Stimulated activated naive CD8-positive, alpha-beta T cell treated with anti-CD3 and anti-CD28 coated beads, Interleukin-15, amount 100 ng/mL, for 72 hours (primary cell): ENCODE data around the gene ITGAE.
"Not testable (repeated sequence)": the region's sequence is repeated elsewhere in the genome, so short reads cannot be mapped to it uniquely, and the experiment has no call there.

Source experiments
- ATAC-seq: fragments of 150-1000 bp; cut with Tn5 transposase; 2 replicates; pipeline ENCODE4 v1.10.0; 2021; ENCODE audit warnings: mild to moderate bottlenecking, moderate library complexity
- DNase-seq, 2 donors: peaks; one replicate each; pipeline ENCODE4 v3.0.0; 2021 to 2022
- H3K27ac Mint-ChIP-seq, 2 donors: one replicate each; pipeline ENCODE4 v1.8.0; 2022; ENCODE audit warnings: mild to moderate bottlenecking in 2 of 2, mixed read lengths in 2 of 2, moderate library complexity in 2 of 2
- H3K27me3 Mint-ChIP-seq: one replicate; pipeline ENCODE4 v1.8.0; 2022; ENCODE audit warnings: mixed read lengths
- H3K4me1 Mint-ChIP-seq: one replicate; pipeline ENCODE4 v1.8.0; 2022; ENCODE audit warnings: mild to moderate bottlenecking, mixed read lengths
- H3K4me3 Mint-ChIP-seq, 2 donors: one replicate each; pipeline ENCODE4 v1.8.0; 2022; ENCODE audit warnings: mild to moderate bottlenecking in 2 of 2, mixed read lengths in 2 of 2, moderate library complexity in 1 of 2
- H3K9me3 Mint-ChIP-seq, 2 donors: one replicate each; pipeline ENCODE4 v1.8.0; 2022; ENCODE audit warnings: mixed read lengths in 2 of 2

The ITGAE gene

DNA sequence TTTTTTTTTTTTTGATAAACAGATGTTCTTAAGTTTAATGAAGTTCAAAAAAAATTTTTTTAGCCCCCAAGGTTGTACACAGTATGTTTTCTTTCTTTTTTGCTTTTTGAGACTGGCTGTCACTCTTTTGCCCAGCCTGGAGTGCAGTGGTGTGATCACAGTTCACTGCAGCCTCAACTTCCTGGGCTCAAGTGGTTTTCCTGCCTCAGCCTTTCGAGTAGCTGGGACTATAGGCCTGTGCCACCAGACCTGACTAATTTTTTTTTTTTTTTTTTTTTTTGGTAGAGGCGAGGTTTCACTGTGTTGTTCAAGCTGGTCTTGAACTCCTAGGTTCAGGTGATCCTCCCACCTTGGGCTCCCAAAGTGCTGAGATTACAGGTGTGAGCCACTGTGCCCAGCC is 12.8 kb downstream of the ITGAE start:
- H3K9me3 Mint-ChIP-seq: no peaks in the 10 kb centered on the region
- ATAC-seq: peak; percentile 75
- no peak overlapping the region for H3K4me3 Mint-ChIP-seq
- H3K27me3 Mint-ChIP-seq: peaks cover 3% of the 10 kb centered on the region
- DNase-seq: peak in 1 of 2 donors; percentile 47
- H3K4me1 Mint-ChIP-seq: peaks cover 54% of the 10 kb centered on the region
- H3K27ac Mint-ChIP-seq: peak overlapping the region in 1 of 2 donors; percentile 77

- not testable (repeated sequence) for ATAC-seq, H3K4me3 Mint-ChIP-seq, DNase-seq, H3K9me3 Mint-ChIP-seq, H3K27me3 Mint-ChIP-seq
- Mint-ChIP-seq H3K27ac (peak overlapping the region in 1 of 2 donors; percentile 89), H3K4me1 (peaks cover 34% of the 10 kb centered on the region)
Observed at GRCh38 chr17:3785323-3785722, 15.7 kb downstream of the ITGAE start.

DNA sequence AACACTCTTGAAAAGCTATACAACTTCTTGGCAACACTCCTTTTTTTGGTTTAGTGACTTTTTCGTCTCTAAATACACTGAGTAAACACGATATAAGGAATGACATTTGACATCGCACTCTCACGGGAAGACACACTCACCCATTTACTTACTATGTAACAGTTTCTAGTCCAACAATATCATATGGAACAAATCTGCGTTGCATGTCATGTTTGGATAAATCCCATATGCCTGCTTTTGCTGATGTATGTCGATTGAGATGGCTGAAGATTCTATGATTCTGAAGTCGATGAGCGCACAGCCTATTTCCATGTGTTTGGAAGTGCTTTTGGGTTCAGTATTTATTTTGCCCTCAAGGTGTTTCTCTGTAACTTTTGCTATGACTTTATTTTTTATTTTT is 18.2 kb downstream of the ITGAE start:
- Mint-ChIP-seq H3K4me3 (no peak overlapping the region), H3K4me1 (peaks cover 14% of the 10 kb centered on the region), H3K9me3 (no peaks in the 10 kb centered on the region), H3K27me3 (no peaks in the 10 kb centered on the region), H3K27ac (no peak overlapping the region)
- DNase-seq: no peak
- no peak for ATAC-seq

DNA sequence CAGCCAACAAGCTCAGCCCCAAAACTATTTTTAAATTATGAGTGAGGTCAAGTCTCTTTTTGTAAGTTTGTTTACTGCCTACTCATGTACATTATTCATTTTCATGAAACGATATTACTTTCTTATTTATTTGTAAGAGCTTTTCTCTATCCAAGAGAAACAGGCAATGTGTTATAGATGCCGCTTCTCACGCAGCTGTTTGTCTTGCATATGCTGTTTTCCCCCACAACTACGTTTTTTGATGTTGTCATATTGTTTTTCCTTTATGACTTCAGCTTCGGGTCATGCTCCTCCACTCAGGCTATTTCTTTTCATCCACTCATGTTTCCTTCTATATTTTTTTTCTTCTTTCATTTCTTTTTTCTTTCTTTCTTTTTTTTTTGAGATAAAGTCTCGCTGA is 20.0 kb downstream of the ITGAE start:
- no peaks in the 10 kb centered on the region for H3K9me3 Mint-ChIP-seq
- H3K27me3 Mint-ChIP-seq: no peaks in the 10 kb centered on the region
- DNase-seq: no peak
- H3K4me1 Mint-ChIP-seq: no peaks in the 10 kb centered on the region
- ATAC-seq: no peak
- no peak overlapping the region for H3K4me3 Mint-ChIP-seq
- H3K27ac Mint-ChIP-seq: no peak overlapping the region

- Mint-ChIP-seq H3K4me1 (peaks cover 10% of the 10 kb centered on the region), H3K4me3 (no peak overlapping the region), H3K27ac (peak overlapping the region in 1 of 2 donors; percentile 68), H3K9me3 (no peaks in the 10 kb centered on the region), H3K27me3 (no peaks in the 10 kb centered on the region)
- ATAC-seq: no peak
- DNase-seq: no peak
Observed at GRCh38 chr17:3777366-3778120, 23.4 kb downstream of the ITGAE start.

DNA sequence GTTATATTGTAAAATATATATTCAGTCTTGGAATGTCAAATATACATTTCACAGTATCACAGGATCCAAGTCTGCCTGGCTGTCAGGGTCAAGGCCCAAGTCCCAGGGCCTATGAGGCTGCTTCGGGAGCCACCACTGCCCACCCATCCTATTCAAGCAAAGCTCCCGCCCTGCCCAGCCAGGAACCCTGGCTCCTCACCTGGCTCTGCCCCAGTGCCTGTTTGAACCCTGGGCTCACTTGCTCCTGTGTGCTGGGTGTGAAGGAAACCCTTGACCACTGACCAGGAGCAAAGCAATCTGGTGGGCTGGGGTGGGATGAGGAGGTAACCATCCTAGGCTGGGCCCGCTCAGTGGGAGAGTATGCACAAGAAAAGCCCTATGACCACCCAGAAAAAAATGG is 27.0 kb downstream of the ITGAE start:
- ATAC-seq: no peak
- no peak overlapping the region for H3K27ac Mint-ChIP-seq
- H3K27me3 Mint-ChIP-seq: peaks cover 6% of the 10 kb centered on the region
- H3K4me3 Mint-ChIP-seq: no peak overlapping the region
- H3K4me1 Mint-ChIP-seq: peaks cover 45% of the 10 kb centered on the region
- no peak for DNase-seq
- H3K9me3 Mint-ChIP-seq: no peaks in the 10 kb centered on the region

DNA sequence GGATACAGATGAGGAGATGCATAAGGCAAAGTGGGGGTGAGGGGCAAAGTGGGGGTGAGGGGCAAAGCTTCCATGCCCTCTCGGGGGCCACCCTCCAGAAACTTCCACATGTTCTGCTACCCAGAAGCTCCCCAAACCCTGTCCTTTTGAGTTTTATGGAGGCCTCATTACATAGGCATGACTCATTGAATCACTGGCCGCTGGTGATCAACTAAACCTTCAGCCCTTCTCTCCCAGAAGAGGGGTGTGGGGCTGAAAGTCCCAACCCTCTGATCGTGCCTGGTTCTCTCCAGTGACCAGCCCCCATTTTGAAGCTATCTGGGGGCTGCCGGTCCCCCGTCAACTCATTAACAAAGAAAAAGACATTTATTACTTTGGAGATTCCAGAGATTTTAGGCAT is 27.5 kb downstream of the ITGAE start:
- Mint-ChIP-seq H3K4me1 (peaks cover 49% of the 10 kb centered on the region), H3K27me3 (peaks cover 11% of the 10 kb centered on the region), H3K27ac (no peak overlapping the region), H3K4me3 (no peak overlapping the region), H3K9me3 (no peaks in the 10 kb centered on the region)
- DNase-seq: no peak
- ATAC-seq: no peak

DNA sequence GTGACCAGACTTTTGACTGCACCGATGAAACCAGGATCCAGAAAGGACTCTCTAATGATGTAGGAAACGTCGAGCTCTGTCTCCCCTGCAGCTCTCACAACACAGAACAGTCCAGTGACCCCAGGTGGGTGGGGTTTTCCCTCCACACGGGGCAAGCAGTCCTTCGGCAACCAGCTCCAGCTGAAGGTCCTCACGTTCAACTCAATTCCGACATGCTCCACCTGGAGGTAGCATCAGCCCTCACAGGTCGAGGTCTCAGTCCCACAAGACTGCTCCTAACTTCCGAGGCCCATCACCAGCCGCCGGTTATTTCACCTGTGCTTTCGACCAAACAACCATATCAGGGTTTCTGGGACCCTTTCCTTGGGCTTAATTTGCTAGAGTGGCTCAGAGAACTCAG is 28.2 kb downstream of the ITGAE start:
- Mint-ChIP-seq H3K4me3 (no peak overlapping the region), H3K9me3 (peaks cover 0 to under 1% of the 10 kb centered on the region in 2 donors), H3K4me1 (peaks cover 57% of the 10 kb centered on the region), H3K27ac (no peak overlapping the region), H3K27me3 (peaks cover 15% of the 10 kb centered on the region)
- ATAC-seq (no peak), DNase-seq (no peak)

DNA sequence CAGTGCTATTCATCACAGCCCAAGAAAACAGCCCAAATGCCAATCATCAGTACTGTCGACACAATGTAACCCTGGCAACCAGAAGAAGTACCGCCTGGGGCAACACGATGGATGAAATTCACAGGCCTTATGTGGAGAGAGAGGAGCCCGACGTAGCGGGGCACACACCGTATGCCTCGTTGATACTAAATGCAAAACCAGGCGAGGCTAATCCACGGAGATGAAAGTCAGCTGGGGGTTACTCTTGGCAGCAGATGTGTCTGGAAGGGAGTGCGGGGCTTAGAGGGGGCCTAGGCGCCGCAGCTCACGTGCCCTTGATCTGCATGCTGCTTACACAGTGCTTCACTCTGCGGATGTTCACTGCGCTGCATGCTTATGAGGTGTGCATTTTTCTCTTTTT is 29.8 kb downstream of the ITGAE start:
- peak; percentile 78 for ATAC-seq
- Mint-ChIP-seq H3K4me3 (peak overlapping the region; percentile 2 to 55), H3K27ac (peak overlapping the region in 1 of 2 donors; percentile 19), H3K27me3 (peaks cover 15% of the 10 kb centered on the region), H3K4me1 (peaks cover 73% of the 10 kb centered on the region), H3K9me3 (peaks cover 0 to 8% of the 10 kb centered on the region in 2 donors)
- peak in 1 of 2 donors; percentile 42 for DNase-seq

DNA sequence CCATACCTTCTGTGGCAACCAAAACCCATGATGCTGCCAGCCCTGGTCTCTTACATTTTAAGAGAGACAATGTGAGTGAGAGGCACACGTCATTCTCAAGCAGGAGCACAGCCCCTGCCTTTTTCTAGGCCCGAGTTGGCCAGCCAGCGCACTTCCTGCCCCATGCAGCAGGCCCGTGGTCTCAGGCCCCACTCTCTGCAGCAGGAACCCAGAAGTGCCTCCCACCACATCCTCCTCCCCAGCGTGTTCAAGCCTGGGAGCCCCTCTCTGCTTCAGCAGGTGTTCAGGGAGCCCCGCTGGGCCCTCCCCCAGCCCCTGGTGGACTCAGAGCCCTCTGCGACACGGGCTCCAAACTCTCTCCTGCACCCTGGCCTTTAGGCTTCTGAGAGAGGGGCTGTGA is 30.5 kb downstream of the ITGAE start:
- peak overlapping the region; percentile 42 to 55 for H3K27ac Mint-ChIP-seq
- H3K4me1 Mint-ChIP-seq: peaks cover 80% of the 10 kb centered on the region
- peak; percentile 65 to 78 for DNase-seq
- H3K9me3 Mint-ChIP-seq: peaks cover 0 to 8% of the 10 kb centered on the region in 2 donors
- peak overlapping the region; percentile 13 to 55 for H3K4me3 Mint-ChIP-seq
- ATAC-seq: peak; percentile 80
- peaks cover 15% of the 10 kb centered on the region for H3K27me3 Mint-ChIP-seq

DNA sequence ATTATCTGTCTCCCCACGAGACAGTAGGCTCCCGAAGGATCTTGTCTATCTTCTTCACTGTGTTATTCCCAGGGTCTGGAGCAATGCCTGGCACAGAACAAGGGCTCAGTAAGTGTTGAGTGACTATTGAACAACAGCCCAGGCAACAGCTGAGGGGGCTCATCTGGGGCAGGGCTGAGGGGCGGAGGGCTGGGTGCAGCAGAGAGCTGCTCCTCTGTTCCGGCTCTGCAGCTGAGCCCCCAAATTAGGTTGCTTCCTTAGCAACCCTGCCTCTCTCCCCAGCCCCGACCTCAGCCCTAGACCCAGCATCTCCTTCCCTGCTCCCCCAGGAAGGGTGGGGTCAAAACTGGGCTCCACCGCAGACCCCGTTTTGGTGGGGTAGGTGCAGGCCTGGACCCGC is 32.2 kb downstream of the ITGAE start:
- Mint-ChIP-seq H3K27me3 (peaks cover 15% of the 10 kb centered on the region), H3K27ac (no peak overlapping the region), H3K9me3 (peaks cover 0 to 8% of the 10 kb centered on the region in 2 donors), H3K4me3 (no peak overlapping the region), H3K4me1 (peaks cover 97% of the 10 kb centered on the region)
- no peak for ATAC-seq
- DNase-seq: no peak

- H3K4me3 Mint-ChIP-seq: no peak overlapping the region
- DNase-seq: no peak
- no peak for ATAC-seq
- H3K9me3 Mint-ChIP-seq: peaks cover 0 to 8% of the 10 kb centered on the region in 2 donors
- peaks cover 15% of the 10 kb centered on the region for H3K27me3 Mint-ChIP-seq
- no peak overlapping the region for H3K27ac Mint-ChIP-seq
- H3K4me1 Mint-ChIP-seq: peaks cover 97% of the 10 kb centered on the region
Observed at GRCh38 chr17:3768341-3768740, 32.6 kb downstream of the ITGAE start.

DNA sequence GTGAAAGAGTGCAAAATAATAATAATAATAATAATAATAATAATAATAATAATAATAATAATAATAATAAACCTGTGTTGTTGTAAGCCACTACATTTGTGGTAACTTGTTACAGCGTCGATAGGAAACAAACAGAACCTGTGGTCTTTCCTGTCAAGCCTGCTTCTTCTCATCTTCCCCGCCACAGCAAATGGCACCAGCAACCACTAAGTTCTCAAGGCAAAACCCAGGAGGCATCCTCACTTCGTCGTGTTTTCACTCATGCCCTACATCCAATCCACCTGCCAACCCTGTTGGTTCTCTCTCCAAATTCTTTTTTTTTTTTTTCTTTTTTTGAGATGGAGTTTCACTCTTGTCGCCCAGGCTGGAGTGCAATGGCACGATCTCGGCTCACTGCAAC is 34.2 kb downstream of the ITGAE start:
- Mint-ChIP-seq H3K4me3 (peak overlapping the region; percentile 2 to 13), H3K4me1 (peaks cover 99% of the 10 kb centered on the region), H3K27me3 (peaks cover 15% of the 10 kb centered on the region), H3K9me3 (peaks cover 0 to 8% of the 10 kb centered on the region in 2 donors), H3K27ac (no peak overlapping the region)
- no peak for ATAC-seq
- DNase-seq: peak in 1 of 2 donors; percentile 77

DNA sequence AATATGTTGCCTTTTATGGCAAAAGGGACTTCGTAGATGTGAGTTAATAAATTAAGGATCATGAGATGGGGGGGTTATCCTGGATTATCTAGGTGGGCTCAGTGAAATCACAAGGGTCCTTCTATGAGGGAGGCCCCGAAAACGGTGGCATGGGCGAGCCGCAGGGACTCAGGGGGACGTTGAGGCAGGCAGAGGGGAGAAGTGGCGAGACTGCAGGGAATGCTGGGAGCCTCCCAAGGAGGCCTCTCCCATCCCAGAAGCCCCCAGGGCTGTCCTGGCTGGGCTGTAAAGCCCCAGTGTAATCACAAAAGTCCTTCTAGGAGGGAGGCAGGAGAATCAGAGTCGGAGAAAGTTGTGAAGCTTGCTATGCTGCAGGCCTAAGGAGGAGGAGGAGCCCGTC is 35.0 kb downstream of the ITGAE start:
- Mint-ChIP-seq H3K9me3 (peaks cover 2 to 11% of the 10 kb centered on the region in 2 donors), H3K27ac (peak overlapping the region; percentile 78 to 100), H3K4me3 (peak overlapping the region; percentile 9 to 80), H3K27me3 (peaks cover 20% of the 10 kb centered on the region), H3K4me1 (peaks cover 99% of the 10 kb centered on the region)
- ATAC-seq (no peak), DNase-seq (no peak)

- Mint-ChIP-seq H3K27me3 (peaks cover 16% of the 10 kb centered on the region), H3K4me1 (peaks cover 81% of the 10 kb centered on the region), H3K9me3 (peaks cover 18 to 30% of the 10 kb centered on the region in 2 donors), H3K27ac (peak overlapping the region; percentile 98 to 100), H3K4me3 (peak overlapping the region; percentile 79 to 80)
- ATAC-seq (no peak), DNase-seq (peak in 1 of 2 donors; percentile 29)
Observed at GRCh38 chr17:3763777-3764170, 37.2 kb downstream of the ITGAE start.

GRCh38 chr17:3762922-3763776 is 37.8 kb downstream of the ITGAE start:
- ATAC-seq (peak; percentile 82), DNase-seq (peak; percentile 74 to 86)
- Mint-ChIP-seq H3K4me1 (peaks cover 75% of the 10 kb centered on the region), H3K9me3 (peaks cover 18 to 30% of the 10 kb centered on the region in 2 donors), H3K27ac (peak overlapping the region; percentile 98 to 100), H3K4me3 (peak overlapping the region; percentile 79 to 80), H3K27me3 (peaks cover 10% of the 10 kb centered on the region)
